ENCODE results near the gene KRT84.

KRT84 gene

DNA sequence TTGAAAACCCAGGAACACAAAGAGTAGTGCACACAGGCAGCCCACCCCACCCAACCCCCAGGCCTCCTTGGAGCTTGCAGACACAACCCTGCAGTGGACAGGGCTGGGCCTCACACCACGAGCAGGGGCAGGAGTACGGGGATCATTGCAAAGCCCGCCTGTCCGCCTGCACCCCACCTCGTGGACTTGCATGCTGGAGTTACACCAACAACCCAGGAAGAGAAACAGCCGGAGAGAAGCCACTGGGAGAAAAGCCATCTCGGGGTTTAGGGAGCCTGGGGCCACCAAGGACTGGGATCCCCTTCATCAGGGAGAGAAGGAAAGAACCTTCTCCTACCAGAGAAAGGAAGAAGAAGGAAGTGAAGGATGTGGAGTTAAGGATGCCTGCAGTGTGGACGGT lies 8.2 kb downstream of the KRT84 start:
- TF ChIP-seq, protein P1, sequence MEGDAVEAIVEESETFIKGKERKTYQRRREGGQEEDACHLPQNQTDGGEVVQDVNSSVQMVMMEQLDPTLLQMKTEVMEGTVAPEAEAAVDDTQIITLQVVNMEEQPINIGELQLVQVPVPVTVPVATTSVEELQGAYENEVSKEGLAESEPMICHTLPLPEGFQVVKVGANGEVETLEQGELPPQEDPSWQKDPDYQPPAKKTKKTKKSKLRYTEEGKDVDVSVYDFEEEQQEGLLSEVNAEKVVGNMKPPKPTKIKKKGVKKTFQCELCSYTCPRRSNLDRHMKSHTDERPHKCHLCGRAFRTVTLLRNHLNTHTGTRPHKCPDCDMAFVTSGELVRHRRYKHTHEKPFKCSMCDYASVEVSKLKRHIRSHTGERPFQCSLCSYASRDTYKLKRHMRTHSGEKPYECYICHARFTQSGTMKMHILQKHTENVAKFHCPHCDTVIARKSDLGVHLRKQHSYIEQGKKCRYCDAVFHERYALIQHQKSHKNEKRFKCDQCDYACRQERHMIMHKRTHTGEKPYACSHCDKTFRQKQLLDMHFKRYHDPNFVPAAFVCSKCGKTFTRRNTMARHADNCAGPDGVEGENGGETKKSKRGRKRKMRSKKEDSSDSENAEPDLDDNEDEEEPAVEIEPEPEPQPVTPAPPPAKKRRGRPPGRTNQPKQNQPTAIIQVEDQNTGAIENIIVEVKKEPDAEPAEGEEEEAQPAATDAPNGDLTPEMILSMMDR (IDR thresholded peaks at IDR 0.05), result no peak
- Mint-ChIP-seq H3K27me3 (ENCODE audit: low read depth, poor library complexity) (no peaks in the 10 kb centered on the region), H3K9me3 (no peaks in the 10 kb centered on the region), H3K4me1 (no peaks in the 10 kb centered on the region), H3K27ac (no peak overlapping the region), H3K36me3 (ENCODE audit: low read depth) (no peaks in the 10 kb centered on the region), H3K4me3 (no peak overlapping the region)
- DNase-seq, result no peak

DNA sequence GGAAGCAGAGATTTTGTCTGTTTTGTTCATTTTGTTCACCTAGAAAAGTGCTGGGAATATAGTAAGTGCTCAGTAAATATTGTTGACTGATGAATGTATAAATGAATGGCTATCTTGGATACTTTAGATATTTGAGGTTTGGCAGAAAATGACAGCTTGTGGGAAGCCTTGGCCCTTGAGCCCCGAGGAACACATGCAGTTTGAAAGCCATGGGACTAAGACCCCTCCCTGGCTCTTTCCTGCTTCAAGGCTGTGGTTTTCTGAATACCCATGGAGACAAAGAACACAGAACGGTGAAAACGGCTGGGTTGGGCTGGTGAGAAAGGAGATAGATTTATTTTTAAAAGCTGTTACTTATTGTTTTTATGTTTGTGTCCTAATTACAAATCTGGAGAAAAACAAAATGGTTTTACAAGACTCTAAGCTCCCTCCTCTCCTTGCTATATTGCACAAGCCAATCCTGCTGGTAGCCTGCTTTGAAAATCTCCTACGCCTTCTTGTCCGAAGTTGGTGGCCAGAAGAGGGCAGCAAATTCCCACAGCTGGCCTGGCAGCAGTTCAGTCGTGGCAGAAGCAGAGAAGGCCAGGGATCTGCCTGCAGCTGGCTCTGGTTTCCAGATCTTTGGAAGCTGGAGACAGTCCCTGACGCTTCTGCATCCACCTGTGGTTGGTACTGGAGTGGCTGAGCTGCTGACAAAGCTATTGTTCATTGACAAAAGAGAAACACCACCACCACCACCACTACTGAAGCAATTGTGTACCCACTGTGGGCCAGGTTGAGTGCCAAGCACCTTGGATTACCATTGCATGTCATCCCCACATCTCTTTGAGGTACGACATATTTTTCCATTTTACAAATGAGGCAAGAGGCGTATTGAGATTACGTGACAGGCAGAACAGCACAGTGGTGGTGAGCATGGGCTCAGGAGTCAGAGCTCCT lies 13.0 kb downstream of the KRT84 start:
- Mint-ChIP-seq H3K9me3 (no peaks in the 10 kb centered on the region), H3K4me3 (no peak overlapping the region), H3K27ac (no peak overlapping the region), H3K27me3 (ENCODE audit: low read depth, poor library complexity) (no peaks in the 10 kb centered on the region), H3K36me3 (ENCODE audit: low read depth) (no peaks in the 10 kb centered on the region), H3K4me1 (peaks cover 13% of the 10 kb centered on the region)
- TF ChIP-seq, protein P1 (IDR thresholded peaks at IDR 0.05), result peak; percentile 82
- DNase-seq, result peak; percentile 82

- Mint-ChIP-seq H3K9me3 (no peaks in the 10 kb centered on the region), H3K4me1 (peaks cover 16% of the 10 kb centered on the region), H3K27ac (no peak overlapping the region), H3K36me3 (ENCODE audit: low read depth) (no peaks in the 10 kb centered on the region), H3K27me3 (ENCODE audit: low read depth, poor library complexity) (no peaks in the 10 kb centered on the region), H3K4me3 (no peak overlapping the region)
- TF ChIP-seq, protein P1 (IDR thresholded peaks at IDR 0.05), result no peak
- DNase-seq, result no peak
These were observed 13.7 kb downstream of the KRT84 start for GRCh38 chr12:52371716-52372115.

DNA sequence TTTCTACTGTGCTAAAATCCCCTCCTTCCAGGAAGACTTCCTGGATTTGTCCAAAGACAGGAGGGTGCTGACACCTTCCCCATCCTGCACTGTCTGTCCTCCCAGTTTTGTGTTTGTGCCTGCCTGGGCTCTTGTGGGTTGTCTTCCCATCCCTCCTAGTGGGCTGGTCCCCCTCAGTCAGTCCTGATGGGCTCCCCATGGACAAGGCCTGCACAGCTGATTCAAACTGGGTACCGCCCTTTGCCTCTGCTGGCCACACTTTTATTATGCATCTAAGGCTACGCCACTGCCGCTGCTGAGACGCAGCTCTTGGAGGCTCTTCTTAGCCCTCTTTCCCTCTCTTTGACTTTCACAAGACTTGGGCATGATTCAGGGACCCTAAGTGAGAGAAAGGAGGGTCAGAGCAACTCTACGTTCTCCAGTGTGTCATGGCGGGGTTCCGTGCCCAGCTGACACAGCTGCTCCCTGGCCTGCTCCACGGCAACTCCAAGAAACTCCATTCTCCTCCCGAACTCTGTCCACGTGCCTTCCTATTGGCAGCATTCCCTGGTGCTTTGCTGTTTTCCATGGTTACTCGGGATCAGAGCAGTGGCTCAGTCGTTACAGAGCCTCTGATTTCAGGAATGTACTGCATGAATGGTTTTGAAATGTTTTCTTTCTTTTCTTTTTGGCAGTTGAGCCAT lies 14.4 kb downstream of the KRT84 start:
- H3K27me3 Mint-ChIP-seq (ENCODE audit: low read depth, poor library complexity), result no peaks in the 10 kb centered on the region
- H3K9me3 Mint-ChIP-seq, result no peaks in the 10 kb centered on the region
- no peaks in the 10 kb centered on the region for H3K36me3 Mint-ChIP-seq (ENCODE audit: low read depth)
- no peak overlapping the region for H3K4me3 Mint-ChIP-seq
- no peak overlapping the region for H3K27ac Mint-ChIP-seq
- DNase-seq, result no peak
- H3K4me1 Mint-ChIP-seq, result peaks cover 16% of the 10 kb centered on the region
- TF ChIP-seq, protein P1 (IDR thresholded peaks at IDR 0.05), result no peak

DNA sequence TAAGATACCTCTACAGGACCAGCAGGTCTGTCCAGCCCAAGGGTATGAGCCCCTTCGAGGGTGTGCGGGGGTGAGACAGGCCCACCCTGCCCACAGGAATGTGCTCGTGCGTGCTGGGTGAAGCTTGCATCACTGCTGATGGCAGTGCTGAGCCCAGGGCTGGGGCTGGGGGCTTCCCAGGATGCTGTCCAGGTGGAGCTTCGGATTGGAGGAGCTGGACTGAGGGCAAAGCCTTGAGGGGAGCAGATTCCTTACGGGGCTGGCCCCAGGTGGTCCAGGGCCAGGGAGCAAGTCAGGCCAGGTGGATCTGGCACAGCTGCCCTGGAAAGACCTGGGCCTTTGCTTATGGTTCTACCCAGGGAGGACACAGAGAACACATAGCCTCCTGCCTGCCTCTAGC lies 15.6 kb downstream of the KRT84 start:
- Mint-ChIP-seq H3K9me3 (no peaks in the 10 kb centered on the region), H3K27me3 (ENCODE audit: low read depth, poor library complexity) (peaks cover 4% of the 10 kb centered on the region), H3K36me3 (ENCODE audit: low read depth) (no peaks in the 10 kb centered on the region), H3K4me1 (peaks cover 16% of the 10 kb centered on the region), H3K27ac (no peak overlapping the region), H3K4me3 (no peak overlapping the region)
- no peak for DNase-seq
- TF ChIP-seq, protein P1 (IDR thresholded peaks at IDR 0.05), result no peak
